Kidney (tissue), 14 donors: ENCODE results near the gene ADTRP. TPM values are rescaled to one million over a fixed set of nuclear protein-coding genes. Genes with fewer than 3 reads are reported as not detected.

ENCODE experiments used
- DNase-seq, 5 donors: peaks; one replicate each; pipeline ENCODE4 v3.0.0-alpha.2; 2013 to 2020
- FAIRE-seq: peaks from 2 replicates; lab custom pipeline; 2012; peaks lifted over from hg19 to GRCh38; lab: Jason Lieb, UNC
- H3K27ac ChIP-seq, 2 donors: one replicate each; pipeline ENCODE4 v1.7.0; 2013; ENCODE audit warnings: low read depth in 2 of 2, low read length in 2 of 2, inconsistent platforms in 1 of 2
- H3K27me3 ChIP-seq: one replicate; pipeline ENCODE4 v1.7.1; 2013; ENCODE audit warnings: low read length, inconsistent platforms; ENCODE audit not compliant: control insufficient read depth, insufficient read depth
- H3K36me3 ChIP-seq, 3 donors: one replicate each; pipeline versions ENCODE4 v1.7.0 to v1.7.1; 2013; ENCODE audit warnings: low read length in 3 of 3, control low read depth in 1 of 3, inconsistent platforms in 1 of 3; ENCODE audit not compliant: insufficient read depth in 3 of 3, control insufficient read depth in 2 of 3
- H3K4me1 ChIP-seq, 3 donors: one replicate each; pipeline versions ENCODE4 v1.7.0 to v1.7.1; 2013; ENCODE audit warnings: low read length in 3 of 3, inconsistent platforms in 1 of 3, low read depth in 1 of 3; ENCODE audit not compliant: control insufficient read depth in 2 of 3, insufficient read depth in 2 of 3
- H3K4me3 ChIP-seq, 3 donors: one replicate each; pipeline versions ENCODE4 v1.7.0 to v1.8.1; 2013; ENCODE audit warnings: low read length in 3 of 3, control low read depth in 1 of 3, inconsistent platforms in 1 of 3
- H3K9ac ChIP-seq, 3 donors: one replicate each; pipeline versions ENCODE4 v1.7.0 to v1.7.1; 2013; ENCODE audit warnings: low read length in 3 of 3, control low read depth in 1 of 3, inconsistent platforms in 1 of 3
- H3K9me3 ChIP-seq, 3 donors: one replicate each; pipeline versions ENCODE4 v1.7.0 to v1.7.1; 2013; ENCODE audit warnings: low read length in 3 of 3, control low read depth in 1 of 3, inconsistent platforms in 1 of 3; ENCODE audit not compliant: control insufficient read depth in 2 of 3, insufficient read depth in 1 of 3
- intact Hi-C: fragments of 100-400 bp; cut with DNase I; formaldehyde crosslinking; loops from one replicate; pipeline ENCODE4 v1.11.1; 2022
- polyA plus RNA-seq: library from polyadenylated mRNA; stranded (reverse); fragments of 350-450 nt; fragmentation: Illumina TruSeq; extraction: RNeasy Lipid Tissue Mini Kit (QIAGEN cat#74804); gene quantifications from one replicate; pipeline ENCODE4 v1.2.3, GENCODE V29; 2014; ENCODE audit warnings: low read depth, low replicate concordance; ENCODE audit not compliant: insufficient read depth
- total RNA-seq: library from RNA; stranded (reverse); fragmentation: NEBNext Ultra II Directional; extraction: Animal tissue kit (Norgen Biotek cat#: 25700); gene quantifications from one replicate; pipeline ENCODE4 v1.2.1, GENCODE V29; 2021
- TF ChIP-seq, protein P1 (sequence below): IDR thresholded peaks from 3 replicates; pipeline ENCODE4 v1.5.1; 2012; ENCODE audit warnings: mild to moderate bottlenecking, moderate library complexity, borderline replicate concordance; ENCODE audit not compliant: insufficient read depth; ENCODE audit errors: extremely low read depth
- donor health status: control.
- donor health status: control.
- donor health status: control.
- donor health status: control.
- donor health status: control.
- donor health status: DM: yes; HTN: yes; CAD: no.
- donor health status: Normal renal cell carcinoma (clear cell type).

ADTRP gene
- total and polyA plus RNA-seq, 2 donors from 2014 or later = 2.7 to 5.9 TPM

DNA sequence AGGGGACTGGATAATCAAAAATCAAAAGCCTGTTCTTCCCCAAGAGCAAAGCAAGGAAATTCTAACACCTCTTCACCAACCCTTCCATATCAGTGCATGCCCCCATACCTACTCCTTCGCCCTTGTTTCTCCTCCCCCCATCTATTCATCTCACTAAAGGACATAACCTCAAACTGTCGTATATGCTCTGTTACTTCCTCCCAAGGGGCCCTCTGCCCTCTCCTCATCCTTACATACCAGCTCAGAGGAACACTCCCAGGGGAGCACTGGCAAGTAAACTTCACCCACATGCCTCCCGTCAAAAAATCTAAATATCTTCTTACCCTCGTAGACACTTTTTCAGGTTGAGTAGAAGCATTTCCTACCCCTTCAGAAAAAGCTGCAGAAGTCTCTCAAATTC is 9.4 kb upstream of the ADTRP start:
- H3K27me3 ChIP-seq = no peaks in the 10 kb centered on the region
- DNase-seq (no peak), FAIRE-seq (no peak)
- no peak overlapping the region for H3K9ac ChIP-seq
- TF ChIP-seq, protein P1, sequence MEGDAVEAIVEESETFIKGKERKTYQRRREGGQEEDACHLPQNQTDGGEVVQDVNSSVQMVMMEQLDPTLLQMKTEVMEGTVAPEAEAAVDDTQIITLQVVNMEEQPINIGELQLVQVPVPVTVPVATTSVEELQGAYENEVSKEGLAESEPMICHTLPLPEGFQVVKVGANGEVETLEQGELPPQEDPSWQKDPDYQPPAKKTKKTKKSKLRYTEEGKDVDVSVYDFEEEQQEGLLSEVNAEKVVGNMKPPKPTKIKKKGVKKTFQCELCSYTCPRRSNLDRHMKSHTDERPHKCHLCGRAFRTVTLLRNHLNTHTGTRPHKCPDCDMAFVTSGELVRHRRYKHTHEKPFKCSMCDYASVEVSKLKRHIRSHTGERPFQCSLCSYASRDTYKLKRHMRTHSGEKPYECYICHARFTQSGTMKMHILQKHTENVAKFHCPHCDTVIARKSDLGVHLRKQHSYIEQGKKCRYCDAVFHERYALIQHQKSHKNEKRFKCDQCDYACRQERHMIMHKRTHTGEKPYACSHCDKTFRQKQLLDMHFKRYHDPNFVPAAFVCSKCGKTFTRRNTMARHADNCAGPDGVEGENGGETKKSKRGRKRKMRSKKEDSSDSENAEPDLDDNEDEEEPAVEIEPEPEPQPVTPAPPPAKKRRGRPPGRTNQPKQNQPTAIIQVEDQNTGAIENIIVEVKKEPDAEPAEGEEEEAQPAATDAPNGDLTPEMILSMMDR = no peak
- intact Hi-C loops = no loop called here
- no peaks in the 10 kb centered on the region for H3K9me3 ChIP-seq
- no peak overlapping the region for H3K4me3 ChIP-seq
- H3K4me1 ChIP-seq = no peaks in the 10 kb centered on the region
- no peak overlapping the region for H3K27ac ChIP-seq
- H3K36me3 ChIP-seq = no peaks in the 10 kb centered on the region

DNA sequence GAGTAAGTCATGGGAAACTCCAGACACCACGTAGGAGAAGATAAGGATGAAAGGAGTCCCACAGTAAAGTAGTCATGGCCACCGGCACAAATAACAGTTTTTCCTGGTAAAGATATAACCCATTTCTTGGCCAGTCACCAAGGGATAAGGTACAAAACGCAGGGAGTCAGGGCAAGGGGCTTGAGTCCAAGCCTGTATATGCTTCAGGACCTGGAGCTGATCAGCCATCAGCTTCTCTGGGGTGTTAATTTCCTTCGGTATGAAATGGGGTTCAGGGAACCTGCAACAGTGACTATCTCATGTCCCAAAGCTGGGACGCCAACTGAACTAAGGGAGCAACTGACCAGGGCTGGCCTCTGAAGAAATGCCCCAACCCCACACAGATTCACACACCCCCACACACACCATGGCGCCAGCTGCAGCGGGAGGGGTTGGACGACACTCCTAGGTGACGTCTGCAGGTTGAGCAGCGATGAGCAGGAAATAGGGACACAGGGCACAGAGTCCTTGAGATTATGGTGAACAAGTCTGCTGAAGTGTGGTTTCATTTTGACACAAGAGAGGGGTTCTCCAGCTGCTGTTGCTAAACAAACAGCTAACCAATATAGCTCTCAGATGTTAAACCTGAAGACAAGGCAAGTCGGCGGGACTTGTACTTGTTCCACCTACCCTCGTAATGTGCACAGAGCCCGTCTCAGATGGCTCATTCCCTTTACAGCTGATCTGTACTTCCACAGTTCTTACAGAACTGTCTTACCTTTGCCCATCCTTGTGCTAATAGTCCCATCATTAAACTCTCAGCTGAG is 7.4 kb upstream of the ADTRP start:
- Histone ChIP-seq H3K4me1 (no peaks in the 10 kb centered on the region), H3K27ac (no peak overlapping the region), H3K4me3 (peak overlapping the region in 1 of 3 donors; percentile 47), H3K9me3 (no peaks in the 10 kb centered on the region), H3K9ac (no peak overlapping the region), H3K27me3 (no peaks in the 10 kb centered on the region), H3K36me3 (no peaks in the 10 kb centered on the region)
- DNase-seq (no peak), FAIRE-seq (no peak)
- TF ChIP-seq, protein P1 = no peak
- intact Hi-C loops = no loop called here

- FAIRE-seq (no peak), DNase-seq (no peak)
- no peaks in the 10 kb centered on the region for H3K36me3 ChIP-seq
- no peaks in the 10 kb centered on the region for H3K4me1 ChIP-seq
- no peak overlapping the region for H3K9ac ChIP-seq
- H3K4me3 ChIP-seq = peak overlapping the region in 1 of 3 donors; percentile 47
- H3K9me3 ChIP-seq = no peaks in the 10 kb centered on the region
- H3K27ac ChIP-seq = no peak overlapping the region
- TF ChIP-seq, protein P1 = no peak
- no peaks in the 10 kb centered on the region for H3K27me3 ChIP-seq
- intact Hi-C loops = no loop called here
Measured at GRCh38 chr6:11785415-11785773, 6.8 kb upstream of the ADTRP start.

GRCh38 chr6:11784341-11784740 is 5.7 kb upstream of the ADTRP start:
- H3K9ac ChIP-seq = no peak overlapping the region
- TF ChIP-seq, protein P1 = no peak
- no peaks in the 10 kb centered on the region for H3K9me3 ChIP-seq
- no peak overlapping the region for H3K27ac ChIP-seq
- no peak for DNase-seq
- no peak overlapping the region for H3K4me3 ChIP-seq
- no peak for FAIRE-seq
- no peaks in the 10 kb centered on the region for H3K4me1 ChIP-seq
- H3K27me3 ChIP-seq = no peaks in the 10 kb centered on the region
- intact Hi-C loops = no loop called here
- H3K36me3 ChIP-seq = no peaks in the 10 kb centered on the region
